T-helper 2 cell (primary cell): Measurements from ENCODE around the gene TADA2B.
A peak's percentile ranks its signal among the peaks of the same experiment; 100 is the strongest.
"Not testable (repeated sequence)": the region's sequence is repeated elsewhere in the genome, so short reads cannot be mapped to it uniquely, and the experiment has no call there.

Source experiments
- DNase-seq, 5 experiments: peaks; one replicate each; pipeline versions ENCODE4 v3.0.0 to v3.0.0-alpha.2; 2012 to 2022

The TADA2B gene

DNA sequence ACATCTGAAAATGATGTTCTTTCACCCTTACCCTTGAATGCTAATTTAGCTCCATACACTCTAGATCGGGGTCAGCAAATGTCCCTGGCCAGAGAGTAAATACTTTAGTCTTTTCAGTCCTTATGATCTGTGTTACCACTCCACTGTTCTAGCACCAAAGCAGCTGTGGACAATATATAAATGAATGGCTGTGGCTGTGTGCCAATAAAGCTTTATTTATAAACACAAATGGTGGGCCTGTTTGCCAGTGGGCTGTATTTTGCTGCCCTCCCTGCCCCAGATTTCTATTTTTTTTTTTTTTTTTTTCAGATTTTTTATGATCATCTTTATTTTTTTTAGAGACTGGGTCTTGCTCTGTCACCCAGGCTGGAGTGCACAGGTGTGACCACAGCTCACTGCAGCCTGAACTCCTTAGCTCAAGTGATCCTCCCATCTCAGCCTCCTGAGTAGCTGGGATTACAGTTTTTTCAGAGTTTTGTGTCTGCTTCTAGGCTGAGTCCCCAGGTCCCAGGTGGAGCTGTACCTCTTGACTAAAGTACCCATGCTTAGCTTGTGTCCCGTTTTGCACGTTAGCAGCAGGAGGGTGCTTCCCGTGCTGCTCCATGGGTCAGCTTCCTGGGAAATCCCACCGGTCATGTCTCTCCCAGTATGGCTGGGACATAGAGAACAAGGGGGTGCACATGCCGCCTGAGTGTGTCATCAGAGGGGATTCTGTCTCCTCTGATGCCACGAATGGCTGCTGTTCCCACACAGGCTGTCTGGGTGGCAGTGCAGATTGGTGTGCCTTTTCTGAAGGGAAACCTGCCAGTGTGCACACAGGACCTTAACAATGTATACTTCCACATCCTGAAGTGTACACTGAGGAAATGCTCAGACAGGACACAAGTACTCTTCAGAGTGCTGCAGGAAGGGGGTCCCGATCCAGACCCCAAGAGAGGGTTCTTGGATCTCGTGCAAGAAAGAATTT is 40.7 kb downstream of the TADA2B start:
- DNase-seq, result no peak

DNA sequence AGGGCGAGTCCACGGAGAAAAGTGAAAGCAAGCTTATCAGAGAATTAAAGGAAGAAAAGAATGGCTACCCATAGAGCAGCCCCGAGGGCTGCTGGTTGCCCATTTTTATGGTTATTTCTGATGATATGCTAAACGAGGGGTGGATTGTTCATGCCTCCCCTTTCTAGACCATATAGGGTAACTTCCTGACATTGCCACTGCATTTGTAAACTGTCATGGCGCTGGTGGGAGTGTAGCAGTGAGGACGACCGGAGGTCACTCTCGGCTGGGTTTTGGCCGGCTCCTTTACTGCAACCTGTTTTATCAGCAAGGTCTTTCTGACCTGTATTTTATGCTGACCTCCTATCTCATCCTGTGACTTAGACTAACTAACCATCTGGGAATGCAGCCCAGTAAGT is 41.4 kb downstream of the TADA2B start:
- DNase-seq, result not testable (repeated sequence)

DNA sequence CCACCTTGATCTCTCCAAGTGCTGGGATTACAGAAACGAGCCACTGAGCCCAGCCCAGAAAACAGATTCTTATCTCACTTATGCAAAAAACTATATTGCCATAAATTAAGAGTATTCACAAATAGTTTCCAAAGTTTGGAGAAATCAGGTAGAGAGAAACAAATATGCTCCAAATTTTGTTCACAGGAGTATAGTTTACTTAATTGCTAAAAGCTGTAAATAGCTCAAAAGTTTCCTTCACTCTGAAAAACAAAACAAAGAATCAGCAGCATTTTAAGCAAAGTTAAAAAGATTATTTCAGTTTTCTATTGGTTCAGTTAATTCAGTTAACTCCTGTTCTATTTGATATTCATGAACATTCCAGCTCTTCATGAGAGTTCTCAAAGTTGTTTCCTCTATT is 43.2 kb downstream of the TADA2B start:
- no peak for DNase-seq

DNA sequence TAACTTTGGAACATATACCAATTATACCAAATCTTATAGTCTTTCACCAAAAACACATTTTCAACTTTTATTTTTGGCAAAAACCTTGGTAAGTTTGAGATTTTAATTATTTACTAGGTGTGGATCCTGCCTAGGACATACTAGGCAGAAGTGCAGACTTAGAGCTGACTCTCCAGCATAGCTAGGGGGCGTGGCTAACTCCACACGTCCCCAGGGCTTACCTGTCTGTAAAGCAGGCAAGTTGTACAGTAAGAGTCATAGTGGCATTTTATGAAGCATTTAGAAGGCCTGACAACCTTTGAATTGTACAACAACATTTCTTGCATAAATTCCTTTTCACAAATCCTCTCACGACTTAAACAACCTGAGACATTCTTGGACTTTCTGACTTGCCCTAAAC is 43.9 kb downstream of the TADA2B start:
- DNase-seq, result no peak

DNA sequence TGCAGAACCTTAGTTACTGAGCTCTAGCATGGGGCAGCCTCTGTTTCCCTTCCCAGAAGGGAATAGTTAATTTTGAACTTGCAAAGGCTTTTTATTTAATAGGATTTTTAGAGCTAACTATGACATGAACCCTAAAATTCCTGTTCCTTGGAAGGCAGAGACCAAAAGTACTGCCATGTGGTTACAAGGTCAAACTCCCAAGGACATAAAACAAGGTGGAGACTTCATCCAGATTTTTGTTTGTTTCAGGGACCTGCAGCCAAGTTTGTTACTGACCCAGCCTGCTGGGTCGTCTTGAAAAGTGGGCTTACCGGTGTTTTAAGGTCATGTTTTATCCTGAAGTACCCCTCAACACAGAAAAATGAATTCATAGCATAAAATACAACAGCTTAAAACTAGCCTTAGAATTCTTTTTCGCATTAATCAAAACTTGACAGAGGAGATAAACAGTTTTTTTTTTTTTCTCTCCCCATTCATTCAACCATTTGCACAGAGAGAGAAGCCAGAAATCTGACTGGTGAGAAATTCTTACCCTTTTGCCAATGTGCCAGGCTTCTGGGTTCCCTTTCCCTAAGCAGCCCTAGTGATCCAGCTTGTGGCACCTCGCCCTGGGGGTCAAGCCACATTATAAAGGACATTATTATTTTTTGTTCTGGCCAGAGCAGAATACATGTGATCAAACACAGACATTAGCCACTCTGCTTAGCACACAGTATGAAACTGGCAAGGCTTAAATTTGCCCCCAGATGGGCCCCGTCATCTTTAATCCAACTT is 46.2 kb downstream of the TADA2B start:
- DNase-seq, result no peak

DNA sequence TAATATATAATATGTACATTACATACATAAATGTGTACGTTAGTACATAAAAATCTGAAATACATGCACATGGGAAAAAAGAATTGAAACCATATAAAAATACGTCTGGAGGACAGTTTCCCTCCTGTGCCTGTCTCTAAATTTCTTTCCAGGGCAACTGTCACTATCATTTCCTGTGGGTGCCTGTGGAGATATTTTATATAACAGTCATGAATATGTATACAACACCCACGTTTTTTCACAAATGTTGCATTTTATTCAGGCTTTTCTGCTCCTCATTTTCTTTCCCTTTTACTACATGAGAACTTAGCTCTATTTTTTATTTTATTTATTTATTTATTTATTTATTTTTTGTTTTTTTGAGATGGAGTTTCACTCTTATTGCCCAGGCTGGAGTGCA is 48.9 kb downstream of the TADA2B start:
- no peak for DNase-seq

DNA sequence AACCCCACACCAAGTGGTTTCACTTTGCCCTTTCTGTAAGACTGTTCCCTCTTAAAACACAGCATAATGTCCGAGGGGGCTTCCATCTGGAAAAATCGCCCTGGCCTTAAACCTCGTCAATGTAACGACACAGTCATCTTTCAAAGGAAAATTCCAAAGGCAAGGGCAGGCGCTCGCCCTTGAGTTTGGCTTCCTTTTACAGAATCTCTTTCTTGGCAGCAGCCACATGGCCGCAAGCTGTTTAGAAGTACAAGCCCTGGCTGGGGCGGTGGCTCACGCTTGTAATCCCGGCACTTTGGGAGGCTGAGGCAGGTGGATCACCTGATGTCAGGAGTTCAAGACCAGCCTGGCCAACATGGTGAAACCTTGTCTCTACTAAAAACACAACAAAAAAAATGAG is 51.7 kb downstream of the TADA2B start:
- no peak for DNase-seq

DNA sequence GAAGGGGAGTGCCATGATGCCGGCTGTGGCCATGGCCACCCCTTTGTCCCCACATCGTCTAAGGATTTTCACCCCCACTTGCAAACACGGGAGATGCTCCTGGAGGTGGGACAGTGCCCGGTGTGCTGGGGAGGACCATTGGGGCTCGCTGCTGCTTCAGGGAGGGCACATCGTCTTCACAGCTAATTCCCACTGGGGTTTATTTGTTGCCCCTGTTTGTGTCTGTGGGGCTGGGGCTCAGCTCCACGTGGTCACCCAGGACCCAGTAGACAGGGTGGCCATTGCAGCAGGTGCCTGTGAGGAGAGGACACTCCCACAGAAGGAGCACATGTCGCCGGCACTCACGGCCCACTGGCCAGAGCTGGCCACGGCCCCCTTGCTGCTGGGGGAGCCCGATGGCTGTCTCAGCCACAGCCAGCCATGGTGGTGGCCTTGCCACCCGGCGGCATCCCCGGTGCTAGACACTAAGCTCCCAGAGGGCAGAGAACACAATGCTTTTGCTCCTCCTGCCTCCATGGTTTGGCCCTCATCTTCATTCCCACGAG is 52.5 kb downstream of the TADA2B start:
- no peak for DNase-seq

DNA sequence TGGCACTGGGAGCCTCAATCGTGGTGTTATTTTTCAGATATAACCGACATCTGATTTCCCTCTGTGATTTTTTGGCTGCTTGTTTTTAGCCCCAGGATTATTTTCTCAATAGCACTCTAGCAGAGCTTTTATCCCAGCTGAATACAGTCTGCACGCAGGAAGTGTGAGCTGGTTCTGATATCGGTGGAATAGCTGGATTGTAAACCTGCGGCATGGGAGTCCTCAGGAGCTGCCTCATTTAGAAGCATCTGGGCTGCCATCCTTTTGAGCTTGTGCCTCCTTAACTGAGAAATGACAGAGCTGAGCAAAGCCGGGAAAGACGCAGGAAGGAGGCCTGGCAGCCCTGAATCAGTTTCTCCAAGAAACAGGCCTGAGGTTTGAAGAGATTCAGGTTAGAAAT is 53.1 kb downstream of the TADA2B start:
- DNase-seq, result no peak

DNA sequence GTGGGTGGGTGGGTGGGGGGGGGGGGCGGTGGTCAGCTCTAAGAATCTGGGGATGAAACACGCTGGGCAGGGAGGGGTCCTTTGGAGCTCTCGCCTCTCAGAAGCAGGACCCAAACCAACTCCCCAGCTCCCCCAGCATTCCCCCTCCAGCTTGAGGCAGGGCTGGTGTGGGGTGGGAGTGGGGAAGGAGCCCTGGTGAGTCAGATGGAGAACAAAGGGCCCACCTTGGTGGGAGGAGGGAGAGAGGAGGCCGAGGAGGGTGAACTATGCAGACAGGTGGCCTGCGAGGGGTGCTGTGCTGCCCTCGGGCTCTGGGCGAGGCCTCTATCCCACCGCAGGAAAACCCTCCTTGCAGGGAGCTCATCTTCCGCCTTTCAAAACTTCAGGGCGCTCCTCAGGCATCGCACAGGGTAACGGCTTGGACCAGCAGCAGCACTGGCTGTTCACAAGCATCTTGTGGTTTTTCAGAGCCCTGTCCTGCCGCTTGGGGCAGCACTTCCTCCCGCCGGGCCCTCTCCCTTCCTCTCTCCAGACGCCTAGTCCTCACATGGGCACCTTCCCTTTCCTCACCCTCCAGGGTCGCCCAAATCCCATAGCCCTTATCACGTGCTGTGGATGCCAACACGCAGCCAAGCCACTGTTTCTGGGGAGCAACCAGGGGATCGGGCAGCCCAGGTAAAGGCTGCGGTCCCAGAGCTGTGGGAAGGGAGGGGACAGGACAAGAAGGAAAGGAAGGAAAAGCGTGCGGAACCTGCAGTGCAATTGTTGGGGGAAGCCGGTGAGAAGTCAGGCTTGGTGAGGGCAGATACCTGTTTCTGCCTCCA is 58.7 kb downstream of the TADA2B start:
- DNase-seq, result peak in 4 of 5 experiments; percentile 19 to 65 (median 32)

DNA sequence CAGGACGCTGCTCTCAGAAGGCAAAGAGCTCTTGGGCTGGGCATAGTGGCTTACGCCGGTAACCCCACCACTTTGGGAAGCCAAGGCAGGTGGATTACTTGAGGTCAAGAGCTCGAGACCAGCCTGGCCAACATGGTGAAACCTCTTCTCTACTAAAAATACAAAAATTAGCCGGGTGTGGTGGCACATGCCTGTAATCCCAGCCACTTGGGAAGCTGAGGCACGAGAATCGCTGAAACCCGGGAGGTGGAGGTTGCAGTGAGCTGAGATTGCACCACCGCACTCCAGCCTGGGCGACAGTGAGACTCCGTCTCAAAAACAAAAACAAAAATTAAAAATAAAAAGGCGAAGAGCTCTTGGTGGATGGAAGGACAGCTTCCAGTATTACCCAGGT is 59.3 kb downstream of the TADA2B start:
- DNase-seq, result not testable (repeated sequence)

DNA sequence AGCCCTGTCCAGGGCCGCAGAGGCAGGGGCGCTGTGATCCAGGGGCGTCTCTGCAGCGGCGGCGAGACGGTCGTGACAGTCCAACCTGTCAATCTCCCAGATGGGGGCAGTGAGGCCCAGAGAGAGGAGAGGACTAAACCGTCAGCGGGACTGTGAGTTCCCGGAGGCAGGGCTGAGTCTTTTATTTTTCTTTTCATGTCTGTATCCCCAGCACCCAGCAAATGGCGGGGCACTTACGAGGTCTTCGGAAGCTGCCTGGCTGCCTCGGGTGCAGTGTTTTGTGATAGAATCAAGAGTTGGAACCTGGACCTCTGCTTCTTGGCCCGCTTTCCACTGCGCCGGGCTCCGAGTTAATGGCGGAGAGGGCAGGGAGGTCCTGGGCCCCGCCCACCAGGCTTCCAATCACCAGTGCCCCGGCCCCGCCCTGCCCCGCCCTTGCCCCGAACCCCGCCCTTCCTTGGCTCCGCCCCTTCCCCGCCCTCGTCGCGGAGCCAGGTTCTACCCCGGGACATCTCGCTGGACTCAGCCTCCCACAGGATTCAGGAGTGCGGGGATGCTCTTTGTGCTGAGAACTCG is 59.9 kb downstream of the TADA2B start:
- DNase-seq, result peak; percentile 61 to 85 (median 69)

DNA sequence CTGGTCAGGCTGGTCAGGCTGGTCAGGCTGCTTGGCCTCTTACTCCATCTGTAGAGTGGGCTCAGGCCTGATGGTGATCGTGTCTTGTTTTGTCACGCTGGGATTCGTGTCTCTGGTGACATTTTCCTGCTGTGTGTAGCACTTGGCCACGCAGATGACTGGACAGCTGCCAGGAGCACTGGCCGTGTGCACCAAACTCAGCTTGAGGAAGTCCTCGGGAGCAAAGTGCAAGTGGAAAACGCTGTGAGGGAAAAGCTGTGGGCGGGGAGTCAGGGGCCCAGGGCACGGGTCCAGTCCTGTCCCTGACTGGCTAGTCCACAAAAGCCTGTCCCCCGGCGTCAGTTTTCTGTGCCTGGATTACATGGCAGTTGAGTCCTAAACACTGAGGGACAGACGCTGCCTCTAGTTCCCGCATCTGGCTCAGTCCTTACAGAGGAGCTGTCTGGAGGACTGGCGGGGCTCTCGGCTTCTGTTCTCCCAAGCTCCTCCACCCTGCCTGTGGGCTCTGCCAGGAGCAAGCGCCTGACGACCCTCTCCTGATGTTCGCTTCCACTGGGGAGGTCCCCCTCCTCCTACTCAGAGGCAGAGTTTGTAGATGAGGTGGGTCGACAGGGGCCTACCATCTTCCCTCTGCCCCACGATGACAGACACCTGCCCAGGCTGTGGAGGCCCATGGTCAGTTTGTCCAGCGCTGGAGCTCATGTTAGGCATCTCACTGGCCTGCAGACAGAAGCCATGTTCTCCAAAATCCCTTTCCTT is 60.6 kb downstream of the TADA2B start:
- DNase-seq, result no peak

DNA sequence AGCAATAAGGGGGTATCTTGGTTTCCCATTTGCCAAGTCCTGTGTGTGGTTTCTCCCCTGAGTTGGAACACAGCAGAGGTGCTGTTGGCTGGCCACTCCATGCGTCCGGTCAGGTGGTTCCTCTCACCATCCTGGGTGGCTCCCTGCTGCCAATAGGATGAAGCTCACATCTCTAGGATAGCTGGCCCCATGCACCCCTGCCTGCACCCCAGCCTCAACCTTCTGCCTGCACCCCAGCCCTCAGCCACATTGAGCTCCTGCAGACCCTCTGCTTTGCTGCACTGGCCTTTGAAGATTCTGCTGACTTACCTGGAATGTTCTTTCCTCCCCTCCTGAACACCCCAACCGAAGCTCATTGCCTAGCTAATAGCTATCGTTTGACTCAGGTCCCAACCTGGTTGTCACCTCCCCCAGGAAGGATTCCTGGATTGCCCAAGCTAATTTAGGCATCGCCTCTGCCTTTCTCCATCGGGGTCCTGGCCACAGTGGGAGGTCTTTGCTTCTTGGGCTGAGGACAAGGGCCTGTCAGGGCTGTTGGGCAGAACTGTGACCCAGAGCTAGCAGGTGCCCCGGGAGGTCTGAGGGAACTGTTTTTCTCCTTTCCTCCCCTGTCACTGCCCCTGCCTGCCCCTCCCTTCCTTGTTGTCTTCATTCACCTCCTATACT is 61.3 kb downstream of the TADA2B start:
- no peak for DNase-seq

DNA sequence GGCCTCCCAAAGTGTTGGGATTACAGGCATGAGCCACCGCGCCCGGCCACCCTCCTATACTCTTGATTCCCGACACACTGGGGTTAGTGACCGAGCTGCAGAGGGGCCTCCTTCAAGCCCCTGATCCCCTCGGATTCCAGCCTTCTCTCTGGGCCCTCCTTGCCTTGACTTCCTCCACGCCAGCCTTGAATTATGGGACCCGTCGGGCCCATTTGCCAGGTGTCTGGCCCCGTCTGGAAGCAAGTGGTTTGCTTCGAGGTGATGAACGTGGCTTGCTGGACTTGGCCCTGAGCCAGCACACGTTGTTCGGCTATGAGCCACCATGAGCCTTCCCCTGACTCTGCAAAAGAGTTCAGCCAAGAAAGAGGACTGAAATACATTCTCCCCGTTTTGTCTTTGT is 62.1 kb downstream of the TADA2B start:
- DNase-seq, result no peak

DNA sequence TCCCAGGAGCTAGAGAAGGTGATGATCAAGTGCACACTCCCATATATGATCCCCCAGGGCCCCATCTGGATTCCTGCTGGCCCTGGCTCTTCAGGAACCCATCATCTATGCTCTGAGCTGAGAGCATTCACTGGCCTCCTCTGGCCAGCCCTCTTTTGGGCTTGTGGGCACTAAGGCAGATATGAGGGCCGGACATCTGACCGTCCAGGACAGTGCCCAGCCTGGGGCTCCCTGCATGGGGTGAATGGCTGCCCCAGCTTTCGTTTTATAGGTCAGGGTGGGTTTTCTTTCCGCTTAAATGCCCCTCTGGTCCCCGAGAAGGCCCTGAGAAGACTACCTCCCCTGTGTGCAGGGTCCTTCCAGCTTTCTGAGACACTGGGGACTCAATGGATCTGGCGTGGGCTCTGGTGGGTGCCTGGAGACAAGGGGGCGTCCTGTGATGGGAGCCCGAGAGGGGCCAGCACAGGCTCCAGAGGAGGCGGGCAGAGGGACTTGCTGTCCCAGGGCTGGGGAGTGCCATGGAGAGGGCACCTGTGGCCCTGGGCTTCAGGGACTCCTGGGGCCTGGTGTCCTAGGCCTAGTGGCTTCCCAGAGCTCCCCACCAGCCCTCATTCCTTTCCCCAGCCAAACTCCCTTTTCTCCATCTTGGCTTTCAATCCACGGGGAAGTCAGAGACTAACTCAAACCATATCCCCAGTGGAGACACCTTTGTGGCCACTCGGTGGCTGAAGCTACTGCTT is 64.2 kb downstream of the TADA2B start:
- DNase-seq, result no peak
